HG02588 (cell line): ENCODE measurements around the gene CLC.

Experiments used
- ATAC-seq: cut with Tn5 transposase; IDR thresholded peaks from one replicate; pipeline ENCODE4 v1.9.1; 2021; ENCODE audit warnings: mild to moderate bottlenecking, moderate library complexity; ENCODE audit not compliant: unreplicated experiment

CLC gene

GRCh38 chr19:39681416-39681815 is 56.4 kb downstream of the CLC start:
- no peak for ATAC-seq
